Mesodermal cell (in vitro differentiated cells): Measurements from ENCODE around the gene TTC1.

Experiments used
- H3K27ac ChIP-seq: 2 replicates; pipeline ENCODE4 v1.7.0; 2013; ENCODE audit warnings: mild to moderate bottlenecking, low read depth, low read length, moderate library complexity; ENCODE audit not compliant: severe bottlenecking
- H3K36me3 ChIP-seq: 2 replicates; pipeline ENCODE4 v1.7.1; 2013; ENCODE audit warnings: mild to moderate bottlenecking, low read length, moderate library complexity; ENCODE audit not compliant: control insufficient read depth, insufficient read depth
- H3K4me1 ChIP-seq: one replicate; pipeline ENCODE4 v1.7.1; 2013; ENCODE audit warnings: mild to moderate bottlenecking, low read length; ENCODE audit not compliant: insufficient read depth, control insufficient read depth, poor library complexity, severe bottlenecking
- H3K4me3 ChIP-seq: 2 replicates; pipeline ENCODE4 v1.7.0; 2013; ENCODE audit warnings: low read length, control low read depth, mild to moderate bottlenecking; ENCODE audit not compliant: insufficient read depth, poor library complexity, severe bottlenecking; ENCODE audit errors: extremely low read depth
- H3K9me3 ChIP-seq: 2 replicates; pipeline ENCODE4 v1.7.1; 2013; ENCODE audit warnings: mild to moderate bottlenecking, low read length, moderate library complexity; ENCODE audit not compliant: control insufficient read depth
- WGBS, 2 experiments: methylation state at CpG; one replicate each; pipeline ENCODE4 v1.1.5; 2013; ENCODE audit warnings: missing lambda C conversion rate in 2 of 2; ENCODE audit not compliant: insufficient coverage in 2 of 2; 5-methylcytosine and 5-hydroxymethylcytosine counted together

TTC1 gene

DNA sequence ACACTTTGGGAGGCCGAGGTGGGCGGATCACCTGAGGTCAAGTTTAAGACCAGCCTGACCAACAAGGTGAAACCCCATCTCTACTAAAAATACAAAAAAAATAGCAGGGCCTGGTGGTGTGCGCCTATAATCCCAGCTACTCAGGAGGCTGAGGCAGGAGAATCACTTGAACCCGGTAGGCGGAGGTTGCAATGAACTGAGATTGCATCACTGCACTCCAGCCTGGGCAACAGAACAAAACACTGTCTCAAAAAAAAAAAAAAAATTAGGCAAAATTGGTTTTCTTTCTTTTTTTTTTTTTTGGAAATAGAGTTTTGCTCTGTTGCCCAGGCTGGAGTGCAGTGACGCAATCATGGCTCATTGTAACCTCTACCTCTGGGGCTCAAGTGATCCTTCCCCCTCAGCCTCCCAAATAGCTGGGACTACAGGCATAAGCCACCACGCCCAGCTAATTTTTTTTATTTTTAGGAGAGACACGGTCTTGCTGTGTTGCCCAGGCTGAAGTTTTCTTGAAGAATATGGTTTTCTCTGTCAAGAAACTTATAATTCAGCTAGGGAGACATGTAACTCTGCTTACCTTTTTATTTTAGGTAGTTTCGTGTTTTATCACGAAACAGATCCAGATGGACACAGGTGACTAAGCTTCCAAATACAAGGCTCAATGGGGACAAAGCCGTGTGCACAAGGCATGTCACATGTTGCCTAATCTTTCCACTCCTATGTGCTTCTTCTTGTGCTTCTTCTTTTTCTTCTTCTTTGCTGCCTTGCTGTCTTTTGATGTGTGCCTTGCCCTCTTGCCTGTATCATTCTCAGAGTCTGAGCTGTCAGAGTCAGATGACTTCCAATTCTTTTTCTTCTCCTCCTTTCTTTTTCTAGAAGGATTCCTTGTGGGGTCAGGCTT lies 14.3 kb downstream of the TTC1 start:
- Histone ChIP-seq H3K4me1 (no peaks in the 10 kb centered on the region), H3K4me3 (no peak overlapping the region), H3K36me3 (peaks cover 38% of the 10 kb centered on the region), H3K9me3 (no peaks in the 10 kb centered on the region), H3K27ac (no peak overlapping the region)
- WGBS, 2 experiments = 92 to 96% methylated on average over 6 to 7 of the region's 11 CpGs

DNA sequence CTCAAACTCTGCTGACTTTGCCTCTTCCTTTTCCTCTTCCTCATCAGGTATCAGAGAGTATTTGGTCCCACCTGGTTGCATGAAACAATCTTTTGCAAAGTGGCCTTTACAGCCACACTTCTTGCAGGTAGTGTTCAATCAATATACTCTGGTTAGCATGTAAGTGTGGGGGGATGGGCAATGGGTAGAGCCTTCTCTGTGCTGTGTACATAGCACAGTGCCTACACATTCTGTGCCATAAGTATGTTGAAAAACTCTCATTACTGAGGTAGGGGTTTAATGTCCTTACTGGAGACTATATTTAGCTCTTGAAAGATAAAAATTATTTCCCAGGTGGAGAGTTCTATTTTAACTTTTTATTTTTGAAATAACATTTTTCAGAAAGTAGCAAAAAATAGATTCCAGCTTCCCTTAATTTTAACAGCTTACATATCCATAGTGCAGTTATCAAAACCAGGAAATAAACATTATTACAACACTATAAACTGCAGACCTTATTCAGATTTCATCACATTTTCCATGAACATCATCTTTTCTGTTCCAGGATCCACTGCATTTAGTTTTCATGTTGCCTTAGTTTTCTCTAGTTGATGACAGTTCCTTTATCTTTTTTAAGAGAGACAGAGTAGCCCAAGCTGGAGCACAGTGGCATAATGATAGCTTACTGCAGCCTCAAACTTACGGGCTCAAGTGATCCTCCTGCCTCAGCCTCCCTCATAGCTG lies 15.1 kb downstream of the TTC1 start:
- peaks cover 40% of the 10 kb centered on the region for H3K36me3 ChIP-seq
- no peak overlapping the region for H3K27ac ChIP-seq
- H3K9me3 ChIP-seq = no peaks in the 10 kb centered on the region
- whole genome bisulfite sequencing, 2 experiments = 86 to 100% methylated on average over 1 of the region's 1 CpG
- no peak overlapping the region for H3K4me3 ChIP-seq
- H3K4me1 ChIP-seq = no peaks in the 10 kb centered on the region

DNA sequence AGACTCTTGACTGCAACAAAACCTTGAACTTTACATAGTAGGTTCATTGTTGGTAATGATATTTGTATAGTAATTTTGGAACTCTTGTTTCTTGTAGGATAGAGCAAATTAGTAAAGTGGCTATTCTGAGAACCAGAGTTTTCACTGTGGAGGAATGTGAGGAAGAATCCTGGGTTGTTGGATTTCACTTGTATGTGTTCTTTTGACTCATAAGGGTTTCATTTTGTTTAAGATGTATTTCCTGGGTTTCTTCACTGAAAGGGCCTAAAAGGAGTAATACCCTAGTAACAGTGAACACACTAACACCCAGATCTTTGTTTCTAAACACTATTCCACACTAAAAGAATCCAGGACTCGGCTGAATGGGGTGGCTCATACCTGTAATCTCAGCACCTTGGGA lies 20.1 kb downstream of the TTC1 start:
- Histone ChIP-seq H3K9me3 (no peaks in the 10 kb centered on the region), H3K36me3 (peaks cover 72% of the 10 kb centered on the region), H3K4me1 (no peaks in the 10 kb centered on the region), H3K27ac (no peak overlapping the region), H3K4me3 (no peak overlapping the region)
- no CpG with 5 or more reads among the region's 1 CpG for WGBS, 2 experiments

DNA sequence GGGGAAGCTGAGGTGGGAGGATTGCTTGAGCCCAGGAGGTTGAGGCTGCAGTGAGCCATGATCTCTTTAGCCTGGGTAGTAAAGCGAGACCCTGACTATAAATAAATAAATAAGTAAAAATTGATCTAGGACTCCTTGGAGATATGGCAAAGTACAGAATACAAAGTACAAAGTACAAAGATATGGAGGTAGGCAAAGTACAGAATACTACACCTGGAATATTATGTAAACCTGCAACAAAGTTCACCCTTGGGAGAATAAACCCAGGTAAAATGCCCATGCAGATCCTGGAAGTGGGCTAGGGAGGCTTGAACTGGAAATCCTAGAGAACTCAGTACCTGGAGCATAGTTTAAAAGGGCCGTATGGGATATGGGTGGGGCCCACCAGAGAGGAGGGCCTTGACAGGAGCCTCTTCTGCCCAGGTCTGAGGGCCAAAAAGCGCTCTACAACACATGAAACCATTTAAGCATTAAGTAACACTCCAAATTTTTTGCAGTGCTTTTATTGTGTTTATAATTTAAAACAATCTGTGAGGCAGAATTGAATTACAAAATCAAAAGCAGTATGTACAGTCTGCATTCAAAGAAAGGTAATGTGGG lies 20.7 kb downstream of the TTC1 start:
- WGBS, 2 experiments = 88 to 100% methylated on average over 1 of the region's 3 CpGs
- no peaks in the 10 kb centered on the region for H3K9me3 ChIP-seq
- H3K4me1 ChIP-seq = no peaks in the 10 kb centered on the region
- peaks cover 74% of the 10 kb centered on the region for H3K36me3 ChIP-seq
- H3K4me3 ChIP-seq = no peak overlapping the region
- no peak overlapping the region for H3K27ac ChIP-seq

DNA sequence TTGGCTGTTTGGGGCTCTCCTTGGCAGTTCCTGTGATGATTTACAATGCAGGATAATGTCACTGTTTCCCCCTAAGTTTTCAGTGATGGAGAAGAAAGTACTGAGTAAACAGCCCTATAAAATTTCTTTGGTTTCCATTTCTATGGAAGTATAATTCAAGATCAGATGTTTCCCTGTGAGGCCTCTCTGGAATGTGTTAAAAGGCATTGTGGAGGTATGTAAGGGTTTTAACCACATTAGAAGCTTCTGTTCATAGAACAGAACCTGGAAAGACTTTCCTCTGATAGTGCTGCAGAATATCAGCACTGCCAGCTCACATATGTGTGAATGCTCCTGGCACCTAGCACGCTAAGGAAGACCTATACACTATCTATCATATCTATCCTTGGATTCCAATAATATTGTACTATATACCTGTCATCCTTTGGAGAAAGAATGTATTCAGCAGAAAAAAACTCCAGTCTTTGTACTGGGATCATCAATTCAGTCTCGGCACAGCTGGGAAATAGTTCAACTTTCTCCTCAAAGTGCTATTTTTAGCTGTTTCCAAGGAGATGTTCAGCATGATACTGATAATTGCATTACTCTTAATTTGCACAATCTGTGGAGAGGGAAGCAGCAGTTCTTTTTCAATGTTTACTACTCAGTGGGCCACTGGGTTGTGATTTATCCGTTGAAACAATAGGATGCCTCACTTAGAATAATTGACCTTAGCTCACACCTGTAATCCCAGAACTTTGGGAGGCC lies 21.9 kb downstream of the TTC1 start:
- Histone ChIP-seq H3K4me3 (no peak overlapping the region), H3K36me3 (peaks cover 71% of the 10 kb centered on the region), H3K27ac (no peak overlapping the region), H3K4me1 (no peaks in the 10 kb centered on the region), H3K9me3 (no peaks in the 10 kb centered on the region)
- WGBS, 2 experiments = 100% methylated on average over 1 of the region's 3 CpGs; no CpG with 5 or more reads in 1 of the 2 experiments

DNA sequence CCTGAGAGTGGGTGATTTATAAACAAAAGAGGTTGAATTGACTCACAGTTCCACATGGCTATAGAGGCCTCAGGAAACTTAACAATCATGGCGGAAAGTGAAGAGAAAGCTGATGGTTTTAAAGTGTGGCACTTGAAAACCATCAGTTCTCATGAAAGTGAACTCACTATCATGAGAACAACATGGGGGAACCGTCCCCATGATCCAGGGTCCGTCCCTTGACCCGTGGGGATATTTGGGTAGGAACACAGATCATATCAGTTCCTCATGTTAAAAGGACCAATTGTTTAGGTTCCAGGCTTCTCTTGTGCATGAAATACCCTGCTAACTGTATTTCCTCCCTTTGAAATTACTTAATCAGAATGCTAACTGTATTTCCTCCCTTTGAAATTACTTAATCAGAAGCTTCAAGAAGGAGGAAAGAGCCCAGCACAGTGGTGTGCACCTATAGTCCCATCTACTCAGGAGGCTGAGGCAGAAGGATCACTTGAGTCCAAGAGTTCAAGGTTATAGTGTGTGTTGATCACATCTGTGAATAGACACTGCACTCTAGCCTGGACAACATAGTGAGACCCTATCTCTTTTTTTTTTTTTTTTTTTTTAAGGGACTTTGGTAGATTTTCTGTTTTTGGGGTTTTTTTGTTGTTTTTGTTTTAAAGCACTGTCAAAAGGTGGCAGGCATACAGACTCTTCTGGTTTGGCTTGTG lies 24.8 kb downstream of the TTC1 start:
- no peaks in the 10 kb centered on the region for H3K9me3 ChIP-seq
- H3K4me1 ChIP-seq = no peaks in the 10 kb centered on the region
- H3K36me3 ChIP-seq = peaks cover 78% of the 10 kb centered on the region
- no peak overlapping the region for H3K27ac ChIP-seq
- no peak overlapping the region for H3K4me3 ChIP-seq
- 88 to 100% methylated on average over 1 to 3 of the region's 4 CpGs for WGBS, 2 experiments

DNA sequence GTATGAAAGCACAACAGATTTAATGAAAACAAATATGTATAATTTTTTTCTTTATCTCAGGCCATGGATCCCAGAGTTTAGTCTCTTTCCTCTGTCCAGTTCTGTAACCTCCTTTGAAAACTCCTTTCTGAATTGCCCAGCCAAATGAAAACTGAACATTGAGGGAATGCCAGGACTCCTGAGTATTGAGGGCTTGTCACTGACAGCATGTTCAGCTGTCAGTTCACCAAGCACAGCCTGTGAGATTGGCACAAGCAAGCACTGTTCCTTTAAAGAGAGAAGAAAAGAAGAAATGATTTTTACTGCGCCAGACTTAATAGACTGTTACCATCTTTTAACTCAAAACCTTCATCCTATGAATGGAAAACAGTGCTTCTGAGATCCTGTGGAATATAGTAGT lies 27.3 kb downstream of the TTC1 start:
- Histone ChIP-seq H3K27ac (no peak overlapping the region), H3K9me3 (no peaks in the 10 kb centered on the region), H3K4me1 (no peaks in the 10 kb centered on the region), H3K36me3 (peaks cover 79% of the 10 kb centered on the region), H3K4me3 (no peak overlapping the region)
- no CpG with 5 or more reads among the region's 1 CpG for WGBS, 2 experiments

DNA sequence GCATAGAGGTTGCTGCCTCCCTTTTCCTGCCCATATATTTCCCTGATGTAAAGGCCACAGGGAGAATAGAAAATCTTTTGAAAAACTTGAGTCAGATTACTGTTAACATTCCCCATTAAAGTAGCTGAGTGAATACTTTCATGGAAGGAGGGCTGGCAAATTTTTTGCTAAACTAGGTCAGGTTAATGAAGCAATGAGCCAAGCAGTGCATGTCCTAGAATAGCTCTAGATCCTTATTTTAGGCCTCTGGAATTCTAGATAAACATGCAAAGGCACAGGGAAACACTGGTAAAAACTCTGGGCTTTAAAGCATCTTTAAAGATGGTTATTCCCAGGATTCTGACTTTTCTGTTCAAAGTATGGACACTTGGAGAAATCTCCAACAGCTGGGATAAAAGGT lies 27.9 kb downstream of the TTC1 start:
- H3K9me3 ChIP-seq = no peaks in the 10 kb centered on the region

DNA sequence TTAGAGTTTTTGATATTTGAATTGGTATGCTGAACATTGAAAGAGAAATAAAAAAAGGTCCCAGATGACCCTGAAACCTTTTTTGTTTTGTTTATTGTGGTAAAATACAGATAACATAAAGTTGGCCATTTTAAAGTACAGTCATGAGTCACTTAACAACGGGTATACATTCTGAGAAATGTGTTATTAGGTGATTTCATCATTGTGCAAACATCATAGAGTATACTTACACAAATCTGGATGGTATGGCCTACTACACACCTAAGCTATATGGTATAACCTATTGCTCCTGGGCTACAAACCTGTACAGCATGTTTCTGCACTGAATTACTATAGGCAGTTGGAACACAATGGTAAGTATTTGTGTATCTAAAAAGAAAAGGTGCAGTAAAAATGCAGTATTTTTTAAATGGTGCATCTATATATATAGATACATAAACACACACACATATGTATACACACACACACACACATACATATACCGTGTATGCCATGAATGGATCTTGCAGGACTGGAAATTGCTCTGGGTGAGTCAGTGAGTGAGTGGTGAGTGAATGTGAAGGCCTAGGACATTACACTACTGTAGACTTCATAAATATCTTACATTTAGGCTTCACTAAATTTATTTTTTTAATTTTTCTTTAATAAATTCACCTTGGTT lies 31.0 kb downstream of the TTC1 start:
- Histone ChIP-seq H3K4me3 (no peak overlapping the region), H3K4me1 (no peaks in the 10 kb centered on the region), H3K27ac (no peak overlapping the region), H3K9me3 (no peaks in the 10 kb centered on the region), H3K36me3 (peaks cover 79% of the 10 kb centered on the region)
- no CpG with 5 or more reads among the region's 2 CpGs for WGBS, 2 experiments

More for the DNA sequence above, 27.9 kb downstream of the TTC1 start:
- H3K36me3 ChIP-seq = peaks cover 80% of the 10 kb centered on the region
- no peaks in the 10 kb centered on the region for H3K4me1 ChIP-seq
- H3K27ac ChIP-seq = no peak overlapping the region
- no peak overlapping the region for H3K4me3 ChIP-seq

DNA sequence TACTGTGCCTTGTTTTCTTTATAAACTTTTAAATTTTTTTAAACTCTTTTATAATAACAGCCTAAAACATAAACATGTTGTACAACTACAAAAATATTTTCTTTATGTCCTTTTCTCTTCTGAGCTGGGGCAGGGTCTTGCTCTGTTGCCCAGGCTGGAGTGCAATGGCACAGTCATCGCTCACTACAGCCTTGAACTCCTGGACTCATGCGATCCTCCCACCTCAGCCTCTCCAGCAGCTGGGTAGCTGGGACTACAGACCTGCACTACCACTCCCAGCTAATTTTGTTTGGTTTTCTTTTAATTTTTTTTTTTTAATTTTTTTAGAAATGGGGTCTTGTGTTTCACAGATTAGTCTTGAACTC lies 31.5 kb downstream of the TTC1 start:
- H3K4me1 ChIP-seq = no peaks in the 10 kb centered on the region
- no peaks in the 10 kb centered on the region for H3K9me3 ChIP-seq
- H3K4me3 ChIP-seq = no peak overlapping the region
- no peak overlapping the region for H3K27ac ChIP-seq
- 90 to 100% methylated on average over 2 of the region's 2 CpGs for WGBS, 2 experiments
- H3K36me3 ChIP-seq = peaks cover 77% of the 10 kb centered on the region
